ENCODE data around the gene L3MBTL2. TPM values are rescaled to one million over a fixed set of nuclear protein-coding genes. Genes with fewer than 3 reads are reported as not detected.

L3MBTL2 gene
- total RNA-seq, 1 donor from 2014 or later, result 30.3 TPM

DNA sequence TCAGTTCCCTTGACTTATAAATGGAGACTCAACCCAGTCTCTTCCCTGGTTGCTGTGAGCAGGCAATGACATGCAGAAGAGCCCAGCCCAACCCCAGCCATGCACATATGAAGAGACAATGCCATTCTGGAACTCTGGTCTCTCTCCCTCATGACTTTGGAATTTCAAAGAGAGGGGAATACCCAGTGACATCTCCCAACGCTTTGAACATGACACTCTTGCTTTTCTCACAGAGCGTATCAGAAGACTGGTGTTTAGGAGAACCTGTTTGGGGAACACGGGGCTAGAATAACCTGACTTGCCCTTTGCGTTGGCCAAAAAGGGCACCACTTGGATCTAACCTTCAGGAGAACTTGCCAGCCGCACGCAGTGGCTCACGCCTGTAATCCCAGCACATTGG, 68.0 kb downstream of the L3MBTL2 start:
- H3K4me3 Mint-ChIP-seq (ENCODE audit: low read depth), result no peak overlapping the region
- peaks cover 22% of the 10 kb centered on the region for H3K36me3 Mint-ChIP-seq (ENCODE audit: insufficient read depth)
- H3K4me1 Mint-ChIP-seq (ENCODE audit: low read depth), result no peaks in the 10 kb centered on the region
- TF ChIP-seq, protein P1, sequence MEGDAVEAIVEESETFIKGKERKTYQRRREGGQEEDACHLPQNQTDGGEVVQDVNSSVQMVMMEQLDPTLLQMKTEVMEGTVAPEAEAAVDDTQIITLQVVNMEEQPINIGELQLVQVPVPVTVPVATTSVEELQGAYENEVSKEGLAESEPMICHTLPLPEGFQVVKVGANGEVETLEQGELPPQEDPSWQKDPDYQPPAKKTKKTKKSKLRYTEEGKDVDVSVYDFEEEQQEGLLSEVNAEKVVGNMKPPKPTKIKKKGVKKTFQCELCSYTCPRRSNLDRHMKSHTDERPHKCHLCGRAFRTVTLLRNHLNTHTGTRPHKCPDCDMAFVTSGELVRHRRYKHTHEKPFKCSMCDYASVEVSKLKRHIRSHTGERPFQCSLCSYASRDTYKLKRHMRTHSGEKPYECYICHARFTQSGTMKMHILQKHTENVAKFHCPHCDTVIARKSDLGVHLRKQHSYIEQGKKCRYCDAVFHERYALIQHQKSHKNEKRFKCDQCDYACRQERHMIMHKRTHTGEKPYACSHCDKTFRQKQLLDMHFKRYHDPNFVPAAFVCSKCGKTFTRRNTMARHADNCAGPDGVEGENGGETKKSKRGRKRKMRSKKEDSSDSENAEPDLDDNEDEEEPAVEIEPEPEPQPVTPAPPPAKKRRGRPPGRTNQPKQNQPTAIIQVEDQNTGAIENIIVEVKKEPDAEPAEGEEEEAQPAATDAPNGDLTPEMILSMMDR (IDR thresholded peaks at IDR 0.05; ENCODE audit: unreplicated experiment), result no peak
- H3K27me3 Mint-ChIP-seq, result no peaks in the 10 kb centered on the region
- no peak for DNase-seq (ENCODE audit: low spot score, unreplicated experiment)
- H3K9me3 Mint-ChIP-seq (ENCODE audit: low read depth), result no peaks in the 10 kb centered on the region
- no peak overlapping the region for H3K27ac Mint-ChIP-seq

DNA sequence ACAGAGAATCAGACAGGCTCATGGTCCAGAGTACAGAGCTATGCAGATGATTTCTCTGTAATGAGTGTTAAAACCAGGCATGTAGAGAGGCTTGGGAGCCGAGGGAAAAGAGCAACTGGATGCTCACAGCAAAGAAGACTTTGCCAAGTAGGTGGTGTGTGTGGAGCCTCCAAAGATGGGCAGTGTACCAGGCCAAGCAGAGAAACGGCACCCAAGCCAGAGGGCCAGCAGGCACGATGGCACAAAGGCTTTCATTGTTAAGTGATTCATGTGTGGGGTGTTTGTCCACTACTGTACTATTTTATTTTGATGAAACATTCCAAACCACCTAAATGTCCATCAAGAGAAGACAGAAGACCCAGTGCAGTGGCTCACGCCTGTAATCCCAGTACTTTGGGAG, 69.7 kb downstream of the L3MBTL2 start:
- H3K27ac Mint-ChIP-seq, result no peak overlapping the region
- H3K9me3 Mint-ChIP-seq (ENCODE audit: low read depth), result no peaks in the 10 kb centered on the region
- no peak for DNase-seq (ENCODE audit: low spot score, unreplicated experiment)
- no peaks in the 10 kb centered on the region for H3K4me1 Mint-ChIP-seq (ENCODE audit: low read depth)
- H3K4me3 Mint-ChIP-seq (ENCODE audit: low read depth), result no peak overlapping the region
- H3K27me3 Mint-ChIP-seq, result no peaks in the 10 kb centered on the region
- TF ChIP-seq, protein P1 (IDR thresholded peaks at IDR 0.05; ENCODE audit: unreplicated experiment), result no peak
- peaks cover 28% of the 10 kb centered on the region for H3K36me3 Mint-ChIP-seq (ENCODE audit: insufficient read depth)

DNA sequence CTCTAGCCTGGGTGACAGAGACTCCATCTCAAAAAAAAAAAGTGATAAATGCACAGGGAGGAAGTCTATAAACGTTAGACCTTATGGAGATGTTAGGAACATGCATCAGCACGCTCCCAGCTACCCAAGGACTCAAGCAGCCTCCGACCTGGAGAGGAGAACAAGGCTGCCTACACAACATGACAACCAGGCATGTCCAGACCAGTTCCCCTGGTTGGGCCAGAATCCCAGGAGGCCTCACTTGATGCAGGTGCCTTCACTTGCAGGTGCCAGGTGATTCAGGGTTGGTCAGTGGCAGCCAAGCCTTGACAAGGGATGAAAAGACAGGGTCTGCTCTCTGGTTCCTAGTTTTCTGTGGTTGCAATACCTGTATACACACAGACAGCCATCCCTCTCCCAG, 75.0 kb downstream of the L3MBTL2 start:
- no peak overlapping the region for H3K27ac Mint-ChIP-seq

DNA sequence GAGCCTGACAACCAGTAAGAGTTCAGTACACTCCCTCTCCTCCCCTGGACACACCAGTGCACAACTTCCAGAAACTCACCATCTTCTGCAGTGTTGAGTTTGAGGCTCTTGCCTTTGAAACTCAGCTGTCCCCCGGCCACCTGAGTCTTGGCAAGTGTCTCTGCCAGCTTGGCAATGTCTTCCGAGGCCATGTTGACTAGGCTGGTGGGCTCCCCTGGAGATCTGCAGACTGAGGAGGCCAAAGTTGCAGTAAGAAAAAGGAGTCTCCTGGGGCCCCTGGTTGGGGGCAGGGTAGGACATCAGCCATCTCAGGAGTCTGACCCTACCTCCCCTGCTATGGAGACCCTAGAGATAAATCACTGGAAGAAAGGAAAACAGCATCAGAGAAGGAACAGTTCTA, 75.7 kb downstream of the L3MBTL2 start:
- TF ChIP-seq, protein P1 (IDR thresholded peaks at IDR 0.05; ENCODE audit: unreplicated experiment), result no peak
- no peak overlapping the region for H3K27ac Mint-ChIP-seq
- H3K9me3 Mint-ChIP-seq (ENCODE audit: low read depth), result no peaks in the 10 kb centered on the region
- no peaks in the 10 kb centered on the region for H3K27me3 Mint-ChIP-seq
- peaks cover 20% of the 10 kb centered on the region for H3K36me3 Mint-ChIP-seq (ENCODE audit: insufficient read depth)
- peaks cover 7% of the 10 kb centered on the region for H3K4me1 Mint-ChIP-seq (ENCODE audit: low read depth)
- no peak overlapping the region for H3K4me3 Mint-ChIP-seq (ENCODE audit: low read depth)
- DNase-seq (ENCODE audit: low spot score, unreplicated experiment), result no peak

More for the DNA sequence above, 75.0 kb downstream of the L3MBTL2 start:
- no peak overlapping the region for H3K4me3 Mint-ChIP-seq (ENCODE audit: low read depth)
- TF ChIP-seq, protein P1 (IDR thresholded peaks at IDR 0.05; ENCODE audit: unreplicated experiment), result no peak
- no peak for DNase-seq (ENCODE audit: low spot score, unreplicated experiment)
- peaks cover 4% of the 10 kb centered on the region for H3K4me1 Mint-ChIP-seq (ENCODE audit: low read depth)
- no peaks in the 10 kb centered on the region for H3K27me3 Mint-ChIP-seq
- H3K36me3 Mint-ChIP-seq (ENCODE audit: insufficient read depth), result peaks cover 21% of the 10 kb centered on the region
- H3K9me3 Mint-ChIP-seq (ENCODE audit: low read depth), result no peaks in the 10 kb centered on the region

Small RNA genes lying within 50 kb of the gene (microRNA-seq; reads per million reads assigned to microRNA genes)
- not detected for gene MIR6889 (ENCODE audit: borderline number of aligned reads, unreplicated experiment)

Other genes starting within 250 kb of the L3MBTL2 start
- gene EP300, start 112.7 kb upstream of the L3MBTL2 start, total RNA-seq, result 134 and 143 TPM in 2 replicates
- 3.1 TPM in 2 replicates for gene CHADL, start 35.6 kb downstream of the L3MBTL2 start, total RNA-seq
- gene RANGAP1, start 80.9 kb downstream of the L3MBTL2 start, total RNA-seq, result 76.3 and 78.0 TPM in 2 replicates
- 77.3 and 83.4 TPM in 2 replicates for gene ZC3H7B, start 96.2 kb downstream of the L3MBTL2 start, total RNA-seq
- gene TEF, start 176.6 kb downstream of the L3MBTL2 start, total RNA-seq, result 11.4 and 11.5 TPM in 2 replicates
- 66.9 and 72.4 TPM in 2 replicates for gene TOB2, start 241.5 kb downstream of the L3MBTL2 start, total RNA-seq

All from progenitor cell of endocrine pancreas (in vitro differentiated cells).